ENCODE data around the gene FAM163B.

The FAM163B gene

DNA sequence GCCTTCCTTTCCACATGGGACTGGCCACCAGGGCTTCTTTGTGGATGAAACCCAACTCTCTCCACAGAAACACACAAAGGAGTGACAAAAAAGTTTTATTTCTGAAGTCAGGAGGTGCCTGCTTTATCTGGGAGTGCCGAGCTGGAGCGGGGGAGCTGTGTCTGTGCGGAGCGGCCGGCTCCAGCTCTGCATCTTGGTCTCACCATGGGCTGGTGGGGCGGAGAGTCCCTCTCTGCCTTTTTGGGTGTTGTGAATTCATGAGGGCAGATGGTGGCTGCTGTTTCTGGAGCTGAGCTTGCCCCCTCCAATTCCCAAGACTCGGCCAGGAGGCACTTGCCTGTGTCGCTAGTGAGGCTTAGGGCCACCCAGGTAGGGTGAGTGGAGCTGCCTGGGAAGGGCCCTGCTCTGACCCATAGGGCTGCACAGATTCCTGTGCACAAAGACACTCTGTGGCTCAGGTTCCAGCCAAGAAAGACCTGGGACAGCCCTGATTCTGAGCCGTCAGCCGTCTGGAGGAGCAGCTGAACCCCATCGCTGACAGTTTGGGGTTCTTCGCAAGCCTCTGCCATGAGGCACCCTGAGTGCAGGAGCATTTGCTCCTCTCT lies 28.4 kb upstream of the FAM163B start:
- TF ChIP-seq, protein P1, sequence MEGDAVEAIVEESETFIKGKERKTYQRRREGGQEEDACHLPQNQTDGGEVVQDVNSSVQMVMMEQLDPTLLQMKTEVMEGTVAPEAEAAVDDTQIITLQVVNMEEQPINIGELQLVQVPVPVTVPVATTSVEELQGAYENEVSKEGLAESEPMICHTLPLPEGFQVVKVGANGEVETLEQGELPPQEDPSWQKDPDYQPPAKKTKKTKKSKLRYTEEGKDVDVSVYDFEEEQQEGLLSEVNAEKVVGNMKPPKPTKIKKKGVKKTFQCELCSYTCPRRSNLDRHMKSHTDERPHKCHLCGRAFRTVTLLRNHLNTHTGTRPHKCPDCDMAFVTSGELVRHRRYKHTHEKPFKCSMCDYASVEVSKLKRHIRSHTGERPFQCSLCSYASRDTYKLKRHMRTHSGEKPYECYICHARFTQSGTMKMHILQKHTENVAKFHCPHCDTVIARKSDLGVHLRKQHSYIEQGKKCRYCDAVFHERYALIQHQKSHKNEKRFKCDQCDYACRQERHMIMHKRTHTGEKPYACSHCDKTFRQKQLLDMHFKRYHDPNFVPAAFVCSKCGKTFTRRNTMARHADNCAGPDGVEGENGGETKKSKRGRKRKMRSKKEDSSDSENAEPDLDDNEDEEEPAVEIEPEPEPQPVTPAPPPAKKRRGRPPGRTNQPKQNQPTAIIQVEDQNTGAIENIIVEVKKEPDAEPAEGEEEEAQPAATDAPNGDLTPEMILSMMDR (IDR thresholded peaks at IDR 0.05; ENCODE audit: unreplicated experiment in 3 of 3) = no peak
- no peaks in the 10 kb centered on the region for H3K36me3 Mint-ChIP-seq (ENCODE audit: low read depth)
- H3K27ac Mint-ChIP-seq = peak overlapping the region in 2 of 3 experiments; percentile 28 to 74
- peak overlapping the region in 1 of 3 experiments; percentile 16 for H3K4me3 Mint-ChIP-seq
- H3K9me3 Mint-ChIP-seq = no peaks in the 10 kb centered on the region
- peaks cover 52% of the 10 kb centered on the region for H3K27me3 Mint-ChIP-seq (ENCODE audit: low read depth)
- H3K4me1 Mint-ChIP-seq = peaks cover 51% of the 10 kb centered on the region

DNA sequence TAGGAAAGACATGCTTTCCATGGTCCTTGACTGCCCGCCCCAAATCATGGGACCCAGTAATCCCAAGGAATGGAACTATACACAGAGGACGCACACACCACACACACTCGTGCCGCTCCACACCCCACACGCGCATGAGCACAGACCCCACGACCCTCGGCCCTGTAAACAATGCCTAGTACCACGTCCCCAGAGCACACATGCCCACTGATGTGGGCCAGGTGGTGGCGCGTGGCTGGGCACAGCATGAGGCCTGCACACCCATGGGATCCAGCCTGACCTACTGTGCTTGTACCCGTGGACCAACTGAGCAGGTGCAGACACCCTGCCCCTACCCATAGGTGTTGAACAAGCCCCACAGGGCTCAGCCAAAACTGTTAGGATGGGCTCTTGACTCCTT lies 27.7 kb upstream of the FAM163B start:
- no peak overlapping the region for H3K27ac Mint-ChIP-seq

DNA sequence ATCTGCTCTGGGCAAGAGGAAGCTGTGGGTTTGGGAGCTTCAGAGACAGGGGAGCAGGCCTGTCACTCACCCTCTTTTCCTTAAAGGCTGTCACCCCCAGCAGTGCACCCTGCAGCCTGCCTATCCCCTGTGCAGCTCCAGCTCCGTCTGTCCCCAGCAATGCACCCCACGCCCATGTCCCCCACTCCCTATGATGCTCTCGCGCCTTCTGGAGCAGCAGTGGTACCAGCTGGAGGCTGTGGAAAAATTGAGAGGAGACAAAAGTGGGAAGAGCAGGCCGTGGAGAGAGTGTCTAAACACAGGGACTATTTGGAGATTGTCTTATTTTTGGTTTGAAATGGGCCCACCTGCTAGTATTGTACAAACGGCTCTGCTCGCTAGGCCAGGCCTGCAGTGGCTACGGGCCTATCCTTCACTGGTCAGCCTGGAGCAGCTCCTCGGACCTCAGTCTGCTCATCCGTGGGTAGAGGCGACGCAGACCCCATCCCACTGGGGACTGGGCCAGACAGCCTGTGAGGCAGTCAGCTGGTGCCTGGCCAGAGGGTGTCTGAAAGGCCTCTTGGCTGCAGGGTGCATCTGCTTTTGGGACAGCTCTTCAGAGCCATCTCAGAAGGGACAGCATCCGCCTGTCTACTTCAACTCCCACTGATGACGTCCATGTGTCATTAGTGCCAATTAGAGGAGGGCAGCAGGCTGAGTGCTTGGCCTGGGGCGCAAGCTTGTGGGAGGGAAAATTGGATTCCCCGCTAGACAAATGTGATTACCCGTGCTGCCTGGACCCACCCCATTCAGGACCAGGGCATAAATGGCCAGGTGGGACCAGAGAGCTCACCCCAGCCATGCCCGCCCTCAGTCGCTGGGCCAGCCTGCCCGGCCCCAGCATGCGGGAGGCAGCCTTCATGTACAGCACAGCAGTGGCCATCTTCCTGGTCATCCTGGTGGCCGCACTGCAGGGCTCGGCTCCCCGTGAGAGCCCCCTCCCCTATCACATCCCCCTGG lies 26.6 kb upstream of the FAM163B start, which contains the start of gene DBH:
DBH (plus strand) TSS at position 831 of the 999 bp plus-strand sequence; CDS start at position 840, 9 bp downstream.
- peaks cover 50% of the 10 kb centered on the region for H3K27me3 Mint-ChIP-seq (ENCODE audit: low read depth)
- H3K9me3 Mint-ChIP-seq = no peaks in the 10 kb centered on the region
- TF ChIP-seq, protein P1 (IDR thresholded peaks at IDR 0.05; ENCODE audit: unreplicated experiment in 3 of 3) = no peak
- peaks cover 49% of the 10 kb centered on the region for H3K4me1 Mint-ChIP-seq
- no peak within 1 kb of the TSS for H3K4me3 Mint-ChIP-seq
- H3K27ac Mint-ChIP-seq = peak within 1 kb of the TSS in 2 of 3 experiments; percentile 20 to 74
- no peaks in the 10 kb centered on the region for H3K36me3 Mint-ChIP-seq (ENCODE audit: low read depth)

More for the DNA sequence above, 27.7 kb upstream of the FAM163B start:
- TF ChIP-seq, protein P1 (IDR thresholded peaks at IDR 0.05; ENCODE audit: unreplicated experiment in 3 of 3) = no peak
- Mint-ChIP-seq H3K9me3 (no peaks in the 10 kb centered on the region), H3K36me3 (ENCODE audit: low read depth) (no peaks in the 10 kb centered on the region), H3K4me3 (no peak overlapping the region), H3K27me3 (ENCODE audit: low read depth) (peaks cover 53% of the 10 kb centered on the region), H3K4me1 (peaks cover 52% of the 10 kb centered on the region)

DNA sequence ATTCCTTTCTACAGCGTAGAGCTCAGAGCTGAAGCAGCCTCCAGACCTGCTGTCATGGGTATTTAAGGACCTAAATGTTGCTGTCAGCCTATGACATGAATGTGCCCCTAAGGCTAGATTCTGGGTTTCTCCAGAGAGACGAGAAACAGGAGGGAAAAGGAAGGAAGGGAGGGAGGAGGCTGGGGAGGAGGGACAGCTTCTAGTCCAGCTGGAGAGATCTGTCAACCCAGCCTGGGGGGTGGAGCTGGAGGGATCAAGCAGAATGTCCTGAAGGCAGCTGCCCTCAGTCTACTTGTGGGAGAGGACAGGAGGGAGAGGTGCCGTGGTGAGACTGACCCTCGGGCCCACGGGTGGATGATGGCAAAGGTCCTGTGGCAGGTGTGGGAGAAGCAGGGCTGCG lies 25.9 kb upstream of the FAM163B start:
- H3K4me1 Mint-ChIP-seq = peaks cover 48% of the 10 kb centered on the region
- no peak overlapping the region for H3K4me3 Mint-ChIP-seq
- no peaks in the 10 kb centered on the region for H3K36me3 Mint-ChIP-seq (ENCODE audit: low read depth)
- peak overlapping the region in 2 of 3 experiments; percentile 18 to 20 for H3K27ac Mint-ChIP-seq
- no peaks in the 10 kb centered on the region for H3K9me3 Mint-ChIP-seq
- TF ChIP-seq, protein P1 (IDR thresholded peaks at IDR 0.05; ENCODE audit: unreplicated experiment in 3 of 3) = no peak
- H3K27me3 Mint-ChIP-seq (ENCODE audit: low read depth) = peaks cover 48% of the 10 kb centered on the region

DNA sequence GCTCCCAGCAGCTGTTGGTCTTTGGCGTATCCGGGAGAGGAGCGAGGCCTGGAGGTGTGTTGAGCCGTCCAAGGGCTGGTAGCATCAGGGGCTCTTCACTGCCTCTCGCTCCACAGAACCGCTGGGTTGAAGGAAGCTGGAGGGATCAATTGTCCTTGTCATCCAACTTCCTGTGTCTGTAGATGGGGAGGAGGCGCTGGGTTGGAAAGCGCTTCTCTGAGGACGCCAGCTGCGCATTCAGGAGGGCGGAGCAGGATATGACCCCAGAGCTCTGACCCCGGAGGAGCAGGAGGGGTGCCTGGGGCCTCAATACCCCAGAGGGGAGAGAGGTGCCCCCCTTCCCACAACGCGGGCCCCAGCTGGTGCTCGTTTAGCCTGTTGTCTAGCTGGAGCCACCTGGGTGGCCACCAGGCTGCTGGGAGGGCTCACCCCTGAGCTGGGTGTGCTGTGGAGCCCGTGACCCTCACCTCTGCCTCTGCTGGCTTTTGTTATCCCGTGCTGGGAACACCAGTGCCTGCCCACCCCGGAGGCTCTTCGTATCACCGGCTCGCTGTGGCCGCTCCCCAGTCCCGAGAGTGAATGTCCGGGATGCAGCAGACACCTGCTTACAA lies 25.0 kb upstream of the FAM163B start:
- Mint-ChIP-seq H3K27me3 (ENCODE audit: low read depth) (peaks cover 48% of the 10 kb centered on the region), H3K4me1 (peaks cover 48% of the 10 kb centered on the region)

More for the DNA sequence above, 25.0 kb upstream of the FAM163B start:
- H3K36me3 Mint-ChIP-seq (ENCODE audit: low read depth) = no peaks in the 10 kb centered on the region
- H3K27ac Mint-ChIP-seq = peak overlapping the region in 2 of 3 experiments; percentile 47 to 54
- TF ChIP-seq, protein P1 (IDR thresholded peaks at IDR 0.05; ENCODE audit: unreplicated experiment in 3 of 3) = no peak
- H3K4me3 Mint-ChIP-seq = peak overlapping the region in 1 of 3 experiments; percentile 16
- no peaks in the 10 kb centered on the region for H3K9me3 Mint-ChIP-seq

All from nephron (organoid).